ENCODE data around the gene LNX1.

DNA sequence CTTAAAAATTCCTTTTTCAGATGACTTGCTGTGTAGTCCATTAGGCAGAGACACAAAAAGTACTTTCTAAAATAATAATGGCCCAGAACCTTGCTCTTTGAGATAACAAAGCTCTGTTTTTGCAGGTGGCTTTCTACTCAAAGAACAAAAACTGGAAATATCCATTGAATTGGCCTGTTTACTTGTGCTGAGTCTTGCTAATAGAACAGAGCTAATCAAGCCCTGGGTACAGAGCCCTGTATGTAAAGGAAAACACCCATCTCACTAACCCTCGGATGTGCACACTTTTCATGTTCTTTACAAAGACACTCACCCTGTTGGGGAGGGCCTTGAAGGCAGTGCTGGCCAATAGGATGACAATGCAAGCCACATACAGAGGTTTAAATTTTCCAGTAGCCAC is 27.0 kb upstream of the LNX1 start:
- TF ChIP-seq ATF3 (IDR thresholded peaks at IDR 0.05; ENCODE audit: borderline replicate concordance, extremely low read depth, low read depth, low read length) (no peak), NR2F1 (conservative IDR thresholded peaks at IDR 0.05) (no peak), CEBPB (IDR thresholded peaks at IDR 0.05; ENCODE audit: borderline replicate concordance in 1 of 2, low read depth in 2 of 2, low read length in 2 of 2) (no peak), FOXM1 (IDR thresholded peaks at IDR 0.05; ENCODE audit: low read depth, low read length) (no peak), JUNB (IDR thresholded peaks at IDR 0.05) (no peak), GABPA (IDR thresholded peaks at IDR 0.05; ENCODE audit: low read depth) (no peak), PAX5 (IDR thresholded peaks at IDR 0.05; ENCODE audit: borderline replicate concordance, low read depth, low read length) (no peak), BRCA1 (IDR thresholded peaks at IDR 0.05; ENCODE audit: low read depth, low read length) (no peak), EZH2 (IDR thresholded peaks at IDR 0.05; ENCODE audit: borderline replicate concordance, control insufficient read depth, low read depth, low read length) (no peak), CTCF (IDR thresholded peaks at IDR 0.05 in 2 of 3, conservative IDR thresholded peaks at IDR 0.05 in 1 of 3; ENCODE audit: control insufficient read depth in 2 of 3, extremely low read depth in 1 of 3, insufficient read depth in 1 of 3, low read depth in 3 of 3, low read length in 3 of 3) (no peak), REST (IDR thresholded peaks at IDR 0.05; ENCODE audit: low read depth, low read length) (no peak), CHD2 (IDR thresholded peaks at IDR 0.05; ENCODE audit: borderline replicate concordance, low read depth, low read length) (no peak)
- TF ChIP-seq, protein P1, sequence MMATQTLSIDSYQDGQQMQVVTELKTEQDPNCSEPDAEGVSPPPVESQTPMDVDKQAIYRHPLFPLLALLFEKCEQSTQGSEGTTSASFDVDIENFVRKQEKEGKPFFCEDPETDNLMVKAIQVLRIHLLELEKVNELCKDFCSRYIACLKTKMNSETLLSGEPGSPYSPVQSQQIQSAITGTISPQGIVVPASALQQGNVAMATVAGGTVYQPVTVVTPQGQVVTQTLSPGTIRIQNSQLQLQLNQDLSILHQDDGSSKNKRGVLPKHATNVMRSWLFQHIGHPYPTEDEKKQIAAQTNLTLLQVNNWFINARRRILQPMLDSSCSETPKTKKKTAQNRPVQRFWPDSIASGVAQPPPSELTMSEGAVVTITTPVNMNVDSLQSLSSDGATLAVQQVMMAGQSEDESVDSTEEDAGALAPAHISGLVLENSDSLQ (IDR thresholded peaks at IDR 0.05) = no peak

Data from GM12878 (cell line).